Measurements from ENCODE around the gene DCC.

The DCC gene

GRCh38 chr18:53117851-53118250 is 777.9 kb downstream of the DCC start:
- Histone ChIP-seq H3K23ac (ENCODE audit: low read length in 2 of 2) (no peak overlapping the region), H3K18ac (ENCODE audit: low read depth in 1 of 2, low read length in 2 of 2) (no peak overlapping the region), H3K9me3 (ENCODE audit: control insufficient read depth, low read length) (no peaks in the 10 kb centered on the region), H3K27ac (ENCODE audit: low read length, poor library complexity, severe bottlenecking) (no peak overlapping the region), H3K4me3 (ENCODE audit: insufficient read depth in 1 of 2, low read depth in 1 of 2, low read length in 2 of 2) (no peak overlapping the region), H2AFZ (ENCODE audit: low read depth, low read length) (no peak overlapping the region), H2BK120ac (ENCODE audit: low read depth, low read length) (no peak overlapping the region), H3K79me1 (replicated peaks; ENCODE audit: low read length, poor library complexity, severe bottlenecking) (no peaks in the 10 kb centered on the region), H3K4me2 (ENCODE audit: low read length, poor library complexity, severe bottlenecking) (no peak overlapping the region), H3K9ac (ENCODE audit: low read length) (no peak overlapping the region), H3K4ac (ENCODE audit: low read depth in 1 of 2, low read length in 2 of 2) (no peak overlapping the region), H4K91ac (ENCODE audit: low read length) (no peak overlapping the region), H3K4me1 (ENCODE audit: control insufficient read depth, insufficient read depth, low read depth, low read length) (no peaks in the 10 kb centered on the region), H2BK15ac (ENCODE audit: low read depth, poor library complexity, severe bottlenecking) (no peak overlapping the region), H3K36me3 (ENCODE audit: control insufficient read depth in 1 of 2, insufficient read depth in 2 of 2, low read depth in 1 of 2, low read length in 2 of 2) (no peaks in the 10 kb centered on the region), H3K14ac (ENCODE audit: low read length in 2 of 2) (no peak overlapping the region), H2AK5ac (ENCODE audit: low read length, severe bottlenecking) (no peak overlapping the region), H2BK5ac (ENCODE audit: low read depth, low read length, poor library complexity, severe bottlenecking) (no peak overlapping the region), H3K27me3 (ENCODE audit: control insufficient read depth in 1 of 2, insufficient read depth in 1 of 2, low read length in 2 of 2) (no peaks in the 10 kb centered on the region), H4K8ac (ENCODE audit: low read length) (no peak overlapping the region), H2BK12ac (ENCODE audit: low read length in 2 of 2) (no peak overlapping the region)
- no peak for DNase-seq
- 61% methylated on average over 2 of the region's 3 CpGs for WGBS

GRCh38 chr18:53126210-53126609 is 786.2 kb downstream of the DCC start:
- no peak overlapping the region for H2BK120ac ChIP-seq (ENCODE audit: low read depth, low read length)
- no peak overlapping the region for H2AFZ ChIP-seq (ENCODE audit: low read depth, low read length)
- H2BK15ac ChIP-seq (ENCODE audit: low read depth, poor library complexity, severe bottlenecking), result no peak overlapping the region
- H2BK5ac ChIP-seq (ENCODE audit: low read depth, low read length, poor library complexity, severe bottlenecking), result no peak overlapping the region
- no peak overlapping the region for H4K8ac ChIP-seq (ENCODE audit: low read length)
- H3K4me2 ChIP-seq (ENCODE audit: low read length, poor library complexity, severe bottlenecking), result no peak overlapping the region
- no peak overlapping the region for H3K4ac ChIP-seq (ENCODE audit: low read depth in 1 of 2, low read length in 2 of 2)
- no peaks in the 10 kb centered on the region for H3K79me1 ChIP-seq (replicated peaks; ENCODE audit: low read length, poor library complexity, severe bottlenecking)
- H3K9ac ChIP-seq (ENCODE audit: low read length), result no peak overlapping the region
- no peaks in the 10 kb centered on the region for H3K4me1 ChIP-seq (ENCODE audit: control insufficient read depth, insufficient read depth, low read depth, low read length)
- 47% methylated on average over 1 of the region's 1 CpG for WGBS
- H4K91ac ChIP-seq (ENCODE audit: low read length), result no peak overlapping the region
- no peaks in the 10 kb centered on the region for H3K27me3 ChIP-seq (ENCODE audit: control insufficient read depth in 1 of 2, insufficient read depth in 1 of 2, low read length in 2 of 2)
- no peak for DNase-seq
- no peak overlapping the region for H2AK5ac ChIP-seq (ENCODE audit: low read length, severe bottlenecking)
- no peaks in the 10 kb centered on the region for H3K9me3 ChIP-seq (ENCODE audit: control insufficient read depth, low read length)
- H3K18ac ChIP-seq (ENCODE audit: low read depth in 1 of 2, low read length in 2 of 2), result no peak overlapping the region
- H2BK12ac ChIP-seq (ENCODE audit: low read length in 2 of 2), result no peak overlapping the region
- H3K36me3 ChIP-seq (ENCODE audit: control insufficient read depth in 1 of 2, insufficient read depth in 2 of 2, low read depth in 1 of 2, low read length in 2 of 2), result no peaks in the 10 kb centered on the region
- H3K4me3 ChIP-seq (ENCODE audit: insufficient read depth in 1 of 2, low read depth in 1 of 2, low read length in 2 of 2), result no peak overlapping the region
- H3K27ac ChIP-seq (ENCODE audit: low read length, poor library complexity, severe bottlenecking), result no peak overlapping the region
- no peak overlapping the region for H3K23ac ChIP-seq (ENCODE audit: low read length in 2 of 2)
- H3K14ac ChIP-seq (ENCODE audit: low read length in 2 of 2), result no peak overlapping the region

DNA sequence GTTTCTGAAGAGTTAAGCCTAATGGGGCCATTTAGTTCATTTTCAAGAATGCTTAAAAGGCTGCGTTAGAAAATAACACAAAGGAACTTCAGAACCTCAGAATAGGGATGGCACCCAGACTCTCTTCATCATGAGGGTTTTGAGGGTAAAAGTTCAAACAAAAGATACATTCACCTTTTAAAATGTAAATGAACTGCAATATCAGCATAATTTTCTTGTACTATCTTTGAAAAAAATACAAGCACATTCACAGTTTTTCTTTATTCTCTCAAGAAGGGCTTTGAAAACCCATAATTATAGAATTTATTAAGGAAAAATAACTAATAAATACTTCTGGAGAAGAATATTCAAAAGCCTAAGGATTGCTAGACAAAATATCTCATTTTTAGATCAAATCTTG is 791.0 kb downstream of the DCC start:
- 60% methylated on average over 1 of the region's 1 CpG for WGBS
- no peak overlapping the region for H2BK15ac ChIP-seq (ENCODE audit: low read depth, poor library complexity, severe bottlenecking)
- H2AK5ac ChIP-seq (ENCODE audit: low read length, severe bottlenecking), result no peak overlapping the region
- H3K18ac ChIP-seq (ENCODE audit: low read depth in 1 of 2, low read length in 2 of 2), result no peak overlapping the region
- no peak overlapping the region for H3K23ac ChIP-seq (ENCODE audit: low read length in 2 of 2)
- no peak overlapping the region for H2BK5ac ChIP-seq (ENCODE audit: low read depth, low read length, poor library complexity, severe bottlenecking)
- no peaks in the 10 kb centered on the region for H3K27me3 ChIP-seq (ENCODE audit: control insufficient read depth in 1 of 2, insufficient read depth in 1 of 2, low read length in 2 of 2)
- H3K4ac ChIP-seq (ENCODE audit: low read depth in 1 of 2, low read length in 2 of 2), result no peak overlapping the region
- H3K4me1 ChIP-seq (ENCODE audit: control insufficient read depth, insufficient read depth, low read depth, low read length), result no peaks in the 10 kb centered on the region
- no peak overlapping the region for H4K8ac ChIP-seq (ENCODE audit: low read length)
- H2BK120ac ChIP-seq (ENCODE audit: low read depth, low read length), result no peak overlapping the region
- no peaks in the 10 kb centered on the region for H3K9me3 ChIP-seq (ENCODE audit: control insufficient read depth, low read length)
- H3K79me1 ChIP-seq (replicated peaks; ENCODE audit: low read length, poor library complexity, severe bottlenecking), result no peaks in the 10 kb centered on the region
- no peak overlapping the region for H3K14ac ChIP-seq (ENCODE audit: low read length in 2 of 2)
- no peak overlapping the region for H3K9ac ChIP-seq (ENCODE audit: low read length)
- no peak overlapping the region for H3K4me2 ChIP-seq (ENCODE audit: low read length, poor library complexity, severe bottlenecking)
- H4K91ac ChIP-seq (ENCODE audit: low read length), result no peak overlapping the region
- no peak overlapping the region for H3K27ac ChIP-seq (ENCODE audit: low read length, poor library complexity, severe bottlenecking)
- H3K4me3 ChIP-seq (ENCODE audit: insufficient read depth in 1 of 2, low read depth in 1 of 2, low read length in 2 of 2), result no peak overlapping the region
- no peak for DNase-seq
- H2AFZ ChIP-seq (ENCODE audit: low read depth, low read length), result no peak overlapping the region
- no peaks in the 10 kb centered on the region for H3K36me3 ChIP-seq (ENCODE audit: control insufficient read depth in 1 of 2, insufficient read depth in 2 of 2, low read depth in 1 of 2, low read length in 2 of 2)
- H2BK12ac ChIP-seq (ENCODE audit: low read length in 2 of 2), result no peak overlapping the region

GRCh38 chr18:53134711-53135110 is 794.7 kb downstream of the DCC start:
- no peak overlapping the region for H3K4me3 ChIP-seq (ENCODE audit: insufficient read depth in 1 of 2, low read depth in 1 of 2, low read length in 2 of 2)
- no CpG with 5 or more reads among the region's 3 CpGs for WGBS
- no peak overlapping the region for H2AK5ac ChIP-seq (ENCODE audit: low read length, severe bottlenecking)
- no peak overlapping the region for H2AFZ ChIP-seq (ENCODE audit: low read depth, low read length)
- H3K14ac ChIP-seq (ENCODE audit: low read length in 2 of 2), result no peak overlapping the region
- no peak overlapping the region for H2BK120ac ChIP-seq (ENCODE audit: low read depth, low read length)
- no peak overlapping the region for H2BK12ac ChIP-seq (ENCODE audit: low read length in 2 of 2)
- H3K4me1 ChIP-seq (ENCODE audit: control insufficient read depth, insufficient read depth, low read depth, low read length), result no peaks in the 10 kb centered on the region
- no peak overlapping the region for H3K23ac ChIP-seq (ENCODE audit: low read length in 2 of 2)
- no peaks in the 10 kb centered on the region for H3K27me3 ChIP-seq (ENCODE audit: control insufficient read depth in 1 of 2, insufficient read depth in 1 of 2, low read length in 2 of 2)
- no peak overlapping the region for H3K18ac ChIP-seq (ENCODE audit: low read depth in 1 of 2, low read length in 2 of 2)
- no peak overlapping the region for H4K91ac ChIP-seq (ENCODE audit: low read length)
- no peak overlapping the region for H3K9ac ChIP-seq (ENCODE audit: low read length)
- no peaks in the 10 kb centered on the region for H3K79me1 ChIP-seq (replicated peaks; ENCODE audit: low read length, poor library complexity, severe bottlenecking)
- H3K9me3 ChIP-seq (ENCODE audit: control insufficient read depth, low read length), result peaks cover 7% of the 10 kb centered on the region
- no peak overlapping the region for H3K4ac ChIP-seq (ENCODE audit: low read depth in 1 of 2, low read length in 2 of 2)
- H3K36me3 ChIP-seq (ENCODE audit: control insufficient read depth in 1 of 2, insufficient read depth in 2 of 2, low read depth in 1 of 2, low read length in 2 of 2), result no peaks in the 10 kb centered on the region
- no peak overlapping the region for H4K8ac ChIP-seq (ENCODE audit: low read length)
- H3K4me2 ChIP-seq (ENCODE audit: low read length, poor library complexity, severe bottlenecking), result no peak overlapping the region
- no peak overlapping the region for H2BK15ac ChIP-seq (ENCODE audit: low read depth, poor library complexity, severe bottlenecking)
- no peak for DNase-seq
- H3K27ac ChIP-seq (ENCODE audit: low read length, poor library complexity, severe bottlenecking), result no peak overlapping the region
- H2BK5ac ChIP-seq (ENCODE audit: low read depth, low read length, poor library complexity, severe bottlenecking), result no peak overlapping the region

All from mesenchymal stem cell (in vitro differentiated cells and primary cell).